HG02571 (cell line): ENCODE measurements around the gene ZNF587B.
"Not testable (repeated sequence)": the region's sequence is repeated elsewhere in the genome, so short reads cannot be mapped to it uniquely, and the experiment has no call there.

Experiments used
- ATAC-seq: cut with Tn5 transposase; IDR thresholded peaks from one replicate; pipeline ENCODE4 v1.9.1; 2021; ENCODE audit warnings: mild to moderate bottlenecking, moderate library complexity; ENCODE audit not compliant: unreplicated experiment

ZNF587B gene

GRCh38 chr19:57869655-57870054 lies 39.6 kb downstream of the ZNF587B start:
- not testable (repeated sequence) for ATAC-seq

- no peak for ATAC-seq
Observed at GRCh38 chr19:57870225-57870624, 40.1 kb downstream of the ZNF587B start.

- ATAC-seq = no peak
Observed at GRCh38 chr19:57872450-57872849, 42.4 kb downstream of the ZNF587B start.

- not testable (repeated sequence) for ATAC-seq
Observed at GRCh38 chr19:57873883-57874799, 44.0 kb downstream of the ZNF587B start.

GRCh38 chr19:57886046-57886445 lies 55.9 kb downstream of the ZNF587B start:
- ATAC-seq = no peak

- ATAC-seq = no peak
Observed at GRCh38 chr19:57887195-57887941, 57.3 kb downstream of the ZNF587B start.

GRCh38 chr19:57888107-57888559 lies 58.0 kb downstream of the ZNF587B start:
- no peak for ATAC-seq

GRCh38 chr19:57888560-57889231 lies 58.6 kb downstream of the ZNF587B start, which contains the start of gene ZNF814:
Gene ZNF814 (minus strand): TSS chr19:57889037. CDS start chr19:57888802, 235 bp downstream.
- ATAC-seq = peak; percentile 51

GRCh38 chr19:57890706-57891105 lies 60.6 kb downstream of the ZNF587B start:
- ATAC-seq = not testable (repeated sequence)
